ENCODE data around the gene NFKBIB.

DNA sequence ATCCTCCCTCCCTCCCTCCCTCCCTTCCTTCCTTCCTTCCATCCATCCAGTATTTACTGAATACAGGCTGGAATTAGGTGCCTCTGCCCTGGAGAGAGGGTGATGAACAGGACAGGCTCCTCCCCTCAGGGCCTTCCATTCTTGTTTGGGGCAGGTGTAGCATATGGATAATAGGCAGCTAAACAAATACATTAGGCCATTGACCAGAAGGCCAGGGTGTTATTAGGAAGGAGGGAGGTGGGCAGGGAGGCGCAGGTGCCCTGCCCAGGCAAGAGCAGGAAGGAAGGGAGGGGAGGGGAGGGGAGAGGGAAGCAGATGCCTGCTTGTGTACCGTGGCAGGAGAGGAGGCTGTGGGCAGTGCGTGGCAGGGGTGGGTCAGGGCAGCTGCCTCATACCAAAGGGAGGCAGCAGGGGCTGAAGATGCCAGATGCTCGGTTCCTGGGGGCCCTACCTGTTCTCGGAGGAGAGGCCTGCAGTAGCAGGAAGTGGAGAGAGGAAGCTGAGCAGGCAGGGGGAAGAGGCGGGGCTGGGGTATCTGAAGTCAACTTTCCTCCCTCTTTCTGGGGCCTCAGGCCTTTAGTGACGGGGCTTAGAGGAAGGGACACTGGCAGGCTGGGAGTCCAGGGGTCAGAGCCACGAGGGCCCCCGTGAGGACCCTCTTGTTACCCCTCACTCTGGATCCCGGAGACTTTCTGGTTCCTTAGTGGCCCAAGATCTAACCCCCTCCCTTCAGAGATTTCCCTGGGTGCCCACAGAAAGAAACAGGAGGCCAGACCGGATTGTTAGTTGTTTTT, 21.8 kb upstream of the NFKBIB start, which contains the start of gene RINL:
- TF ChIP-seq, protein P1, sequence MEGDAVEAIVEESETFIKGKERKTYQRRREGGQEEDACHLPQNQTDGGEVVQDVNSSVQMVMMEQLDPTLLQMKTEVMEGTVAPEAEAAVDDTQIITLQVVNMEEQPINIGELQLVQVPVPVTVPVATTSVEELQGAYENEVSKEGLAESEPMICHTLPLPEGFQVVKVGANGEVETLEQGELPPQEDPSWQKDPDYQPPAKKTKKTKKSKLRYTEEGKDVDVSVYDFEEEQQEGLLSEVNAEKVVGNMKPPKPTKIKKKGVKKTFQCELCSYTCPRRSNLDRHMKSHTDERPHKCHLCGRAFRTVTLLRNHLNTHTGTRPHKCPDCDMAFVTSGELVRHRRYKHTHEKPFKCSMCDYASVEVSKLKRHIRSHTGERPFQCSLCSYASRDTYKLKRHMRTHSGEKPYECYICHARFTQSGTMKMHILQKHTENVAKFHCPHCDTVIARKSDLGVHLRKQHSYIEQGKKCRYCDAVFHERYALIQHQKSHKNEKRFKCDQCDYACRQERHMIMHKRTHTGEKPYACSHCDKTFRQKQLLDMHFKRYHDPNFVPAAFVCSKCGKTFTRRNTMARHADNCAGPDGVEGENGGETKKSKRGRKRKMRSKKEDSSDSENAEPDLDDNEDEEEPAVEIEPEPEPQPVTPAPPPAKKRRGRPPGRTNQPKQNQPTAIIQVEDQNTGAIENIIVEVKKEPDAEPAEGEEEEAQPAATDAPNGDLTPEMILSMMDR (IDR thresholded peaks at IDR 0.05) = no peak
- no peak for TF ChIP-seq EZH2 (IDR thresholded peaks at IDR 0.05)
- no peak for TF ChIP-seq EZH2phosphoT487 (IDR thresholded peaks at IDR 0.05)

Data from neural progenitor cell (in vitro differentiated cells).